ENCODE measurements around the gene XKR8.
"Not testable (repeated sequence)": the region's sequence is repeated elsewhere in the genome, so short reads cannot be mapped to it uniquely, and the experiment has no call there.

Gene XKR8

GRCh38 chr1:27993241-27993640 is 33.5 kb downstream of the XKR8 start:
- no peak for DNase-seq

GRCh38 chr1:27994060-27994459 is 34.3 kb downstream of the XKR8 start:
- DNase-seq = no peak

- not testable (repeated sequence) for DNase-seq
These were observed 34.8 kb downstream of the XKR8 start for GRCh38 chr1:27994526-27994925.

GRCh38 chr1:27999055-27999454 is 39.3 kb downstream of the XKR8 start:
- no peak for DNase-seq

- no peak for DNase-seq
These were observed 42.8 kb downstream of the XKR8 start for GRCh38 chr1:28002600-28002999.

GRCh38 chr1:28003117-28003516 is 43.3 kb downstream of the XKR8 start:
- not testable (repeated sequence) for DNase-seq

- no peak for DNase-seq
These were observed 51.2 kb downstream of the XKR8 start for GRCh38 chr1:28010969-28011368.
